GM19025 (cell line): ENCODE measurements around the gene CDC42BPA.
A peak's percentile ranks its signal among the peaks of the same experiment; 100 is the strongest.
"Not testable (repeated sequence)": the region's sequence is repeated elsewhere in the genome, so short reads cannot be mapped to it uniquely, and the experiment has no call there.

Experiments used
- ATAC-seq: cut with Tn5 transposase; IDR thresholded peaks from one replicate; pipeline ENCODE4 v1.9.1; 2021; ENCODE audit warnings: mild to moderate bottlenecking, low read depth, moderate library complexity; ENCODE audit not compliant: unreplicated experiment

The CDC42BPA gene

GRCh38 chr1:227004796-227005195, 313.5 kb downstream of the CDC42BPA start:
- no peak for ATAC-seq

- ATAC-seq = no peak
Observed at GRCh38 chr1:227003165-227003564, 315.1 kb downstream of the CDC42BPA start.

GRCh38 chr1:227002531-227003049, 315.7 kb downstream of the CDC42BPA start:
- no peak for ATAC-seq

GRCh38 chr1:226999579-226999978, 318.7 kb downstream of the CDC42BPA start:
- not testable (repeated sequence) for ATAC-seq

GRCh38 chr1:226995365-226996332, 322.6 kb downstream of the CDC42BPA start:
- peak; percentile 88 for ATAC-seq

GRCh38 chr1:226994586-226995364, 323.5 kb downstream of the CDC42BPA start:
- ATAC-seq = no peak

GRCh38 chr1:226993814-226994585, 324.3 kb downstream of the CDC42BPA start:
- ATAC-seq = no peak

GRCh38 chr1:226991920-226992319, 326.4 kb downstream of the CDC42BPA start:
- no peak for ATAC-seq

- no peak for ATAC-seq
Observed at GRCh38 chr1:226990133-226990716, 328.1 kb downstream of the CDC42BPA start.

- no peak for ATAC-seq
Observed at GRCh38 chr1:226989085-226989920, 329.0 kb downstream of the CDC42BPA start.

- no peak for ATAC-seq
Observed at GRCh38 chr1:226988334-226988666, 330.0 kb downstream of the CDC42BPA start.

GRCh38 chr1:226987623-226988333, 330.5 kb downstream of the CDC42BPA start:
- no peak for ATAC-seq

- ATAC-seq = no peak
Observed at GRCh38 chr1:226987179-226987536, 331.1 kb downstream of the CDC42BPA start.

GRCh38 chr1:226986496-226987178, 331.7 kb downstream of the CDC42BPA start:
- no peak for ATAC-seq

GRCh38 chr1:226985839-226986463, 332.3 kb downstream of the CDC42BPA start:
- no peak for ATAC-seq

GRCh38 chr1:226985239-226985838, 333.0 kb downstream of the CDC42BPA start:
- ATAC-seq = no peak

- ATAC-seq = no peak
Observed at GRCh38 chr1:226984521-226985238, 333.6 kb downstream of the CDC42BPA start.
